Caco-2 (cell line): ENCODE measurements around the gene PHF21B. TPM values are rescaled to one million over a fixed set of nuclear protein-coding genes. Genes with fewer than 3 reads are reported as not detected.

ENCODE experiments used
- BruUV-seq: library from RNA; stranded (reverse); fragments of 400-500 nt; replicated peaks from 2 replicates; lab custom pipeline; 2021; lab: Mats Ljungman, UMichigan
- CTCF ChIA-PET: fragments of 300-600 bp; sonication (Branson Sonifier 250); formaldehyde crosslinking; loops from one replicate; lab custom pipeline; 2022; ENCODE audit warnings: antibody characterized with exemption; lab: Charles Lee
- POLR2A ChIA-PET: fragments of 300-600 bp; sonication (Branson Sonifier 250); formaldehyde crosslinking; loops from one replicate; lab custom pipeline; 2022; ENCODE audit warnings: antibody characterized with exemption; lab: Charles Lee
- DNase-seq, 2 experiments: peaks; one replicate each; pipeline versions ENCODE4 v3.0.0 to v3.0.0-alpha.2; 2020 to 2022
- H3K27me3 ChIP-seq: replicated peaks from 2 replicates; pipeline ENCODE4 v1.6.0; 2011; ENCODE audit warnings: low read length; ENCODE audit not compliant: control insufficient read depth, insufficient read depth
- H3K36me3 ChIP-seq: 2 replicates; pipeline ENCODE4 v1.5.1; 2011; ENCODE audit warnings: low read length; ENCODE audit not compliant: control insufficient read depth, insufficient read depth
- H3K4me1 ChIP-seq: fragments of 250-450 bp; sonication (Bioruptor Pico); 2 replicates; pipeline ENCODE4 v1.5.1; 2020; ENCODE audit warnings: mild to moderate bottlenecking
- H3K4me3 ChIP-seq: 2 replicates; pipeline ENCODE4 v1.5.1; 2011; ENCODE audit warnings: low read depth, mild to moderate bottlenecking, control low read depth, low read length
- H3K9me3 ChIP-seq: fragments of 250-450 bp; sonication (Bioruptor Pico); 2 replicates; pipeline ENCODE4 v1.5.1; 2020; ENCODE audit warnings: mild to moderate bottlenecking, moderate library complexity
- H3K27ac Mint-ChIP-seq: one replicate; pipeline ENCODE4 v1.8.0; 2022; ENCODE audit warnings: mixed read lengths; ENCODE audit not compliant: unreplicated experiment
- H3K27me3 Mint-ChIP-seq: one replicate; pipeline ENCODE4 v1.8.0; 2022; ENCODE audit warnings: mixed read lengths; ENCODE audit not compliant: insufficient read depth, unreplicated experiment
- H3K36me3 Mint-ChIP-seq: one replicate; pipeline ENCODE4 v1.8.0; 2022; ENCODE audit warnings: mild to moderate bottlenecking, mixed read lengths; ENCODE audit not compliant: insufficient read depth, unreplicated experiment
- H3K4me1 Mint-ChIP-seq: one replicate; pipeline ENCODE4 v1.8.0; 2022; ENCODE audit warnings: low read depth, mixed read lengths; ENCODE audit not compliant: unreplicated experiment
- H3K4me3 Mint-ChIP-seq: one replicate; pipeline ENCODE4 v1.8.0; 2022; ENCODE audit warnings: mild to moderate bottlenecking, moderate library complexity, mixed read lengths; ENCODE audit not compliant: unreplicated experiment
- H3K9me3 Mint-ChIP-seq: one replicate; pipeline ENCODE4 v1.8.0; 2022; ENCODE audit warnings: mixed read lengths; ENCODE audit not compliant: unreplicated experiment
- CTCF ChIP-seq, 2 experiments: fragments of 200-600 bp in 1 of 2; IDR thresholded peaks; 1 replicate in 1 of 2; 2 replicates in 1 of 2; pipeline versions ENCODE4 v1.5.1 to v1.8.0; 2011 to 2022; ENCODE audit warnings: antibody characterized with exemption in 1 of 2, control low read depth in 1 of 2, inconsistent platforms in 1 of 2, low read depth in 1 of 2, low read length in 1 of 2, mild to moderate bottlenecking in 1 of 2, moderate library complexity in 1 of 2; ENCODE audit not compliant: insufficient read depth in 1 of 2, severe bottlenecking in 1 of 2, unreplicated experiment in 1 of 2
- intact Hi-C: fragments of 100-400 bp; cut with micrococcal nuclease; formaldehyde crosslinking; loops from one replicate; pipeline ENCODE4 v1.10.0; 2022; ENCODE audit not compliant: unreplicated experiment
- total RNA-seq: library from RNA; stranded (reverse); gene quantifications from 2 replicates; pipeline ENCODE4 v1.2.3, GENCODE V29; 2022

The PHF21B gene
- total RNA-seq, 1 experiment from 2014 or later, result 0.98 TPM

DNA sequence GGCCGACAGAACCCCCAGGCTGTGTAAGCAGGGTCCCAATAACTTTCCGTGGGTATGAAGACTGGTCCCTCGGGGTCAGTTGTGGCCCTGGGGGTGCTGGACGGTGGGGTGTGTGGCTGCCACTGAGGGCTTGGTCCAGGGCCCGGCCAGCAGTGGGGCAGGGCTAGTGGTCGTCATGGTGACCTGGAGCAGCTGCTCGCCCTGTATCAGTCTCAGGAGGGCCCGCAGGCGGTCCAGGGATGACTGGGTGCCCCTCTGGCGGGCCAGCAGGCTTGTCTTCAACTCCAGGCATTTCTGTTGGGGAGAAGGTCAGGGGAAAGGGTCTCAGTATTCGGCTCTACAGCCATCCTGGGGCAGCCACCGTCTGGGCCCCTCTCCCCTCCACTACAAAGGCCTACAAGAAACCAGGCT is 126.8 kb downstream of the PHF21B start:
- BruUV-seq, result no TSS peak
- Histone ChIP-seq H3K9me3 (no peaks in the 10 kb centered on the region), H3K4me1 (no peaks in the 10 kb centered on the region), H3K4me3 (no peak overlapping the region), H3K36me3 (no peaks in the 10 kb centered on the region), H3K27me3 (no peaks in the 10 kb centered on the region)
- Mint-ChIP-seq H3K9me3 (no peaks in the 10 kb centered on the region), H3K27me3 (no peaks in the 10 kb centered on the region), H3K4me1 (no peaks in the 10 kb centered on the region), H3K27ac (no peak overlapping the region), H3K4me3 (no peak overlapping the region), H3K36me3 (no peaks in the 10 kb centered on the region)
- no peak for TF ChIP-seq CTCF (IDR thresholded peaks at IDR 0.05; ENCODE audit: insufficient read depth in 1 of 2, low read depth in 1 of 2, low read length in 1 of 2, severe bottlenecking in 1 of 2, unreplicated experiment in 1 of 2)
- intact Hi-C loops, result no loop called here
- ChIA-PET CTCF (no interaction called here), POLR2A (no interaction called here)
- peak in 1 of 2 experiments; percentile 22 for DNase-seq

- CTCF ChIA-PET, result no interaction called here
- no peaks in the 10 kb centered on the region for H3K36me3 Mint-ChIP-seq
- BruUV-seq, result no TSS peak
- no peaks in the 10 kb centered on the region for H3K4me1 ChIP-seq
- no peaks in the 10 kb centered on the region for H3K27me3 ChIP-seq
- intact Hi-C loops, result no loop called here
- no peak overlapping the region for H3K4me3 Mint-ChIP-seq
- H3K9me3 Mint-ChIP-seq, result no peaks in the 10 kb centered on the region
- H3K4me3 ChIP-seq, result no peak overlapping the region
- no peaks in the 10 kb centered on the region for H3K36me3 ChIP-seq
- no peak for TF ChIP-seq CTCF (IDR thresholded peaks at IDR 0.05; ENCODE audit: insufficient read depth in 1 of 2, low read depth in 1 of 2, low read length in 1 of 2, severe bottlenecking in 1 of 2, unreplicated experiment in 1 of 2)
- peak in 1 of 2 experiments; percentile 23 for DNase-seq
- no peaks in the 10 kb centered on the region for H3K27me3 Mint-ChIP-seq
- H3K9me3 ChIP-seq, result no peaks in the 10 kb centered on the region
- H3K4me1 Mint-ChIP-seq, result no peaks in the 10 kb centered on the region
- no peak overlapping the region for H3K27ac Mint-ChIP-seq
- POLR2A ChIA-PET, result no interaction called here
Observed at GRCh38 chr22:44882226-44882905, 127.4 kb downstream of the PHF21B start.

GRCh38 chr22:44881624-44882023 is 128.2 kb downstream of the PHF21B start:
- H3K9me3 Mint-ChIP-seq, result no peaks in the 10 kb centered on the region
- no peak overlapping the region for H3K4me3 ChIP-seq
- H3K9me3 ChIP-seq, result no peaks in the 10 kb centered on the region
- H3K36me3 Mint-ChIP-seq, result no peaks in the 10 kb centered on the region
- H3K36me3 ChIP-seq, result no peaks in the 10 kb centered on the region
- no TSS peak for BruUV-seq
- no peaks in the 10 kb centered on the region for H3K27me3 ChIP-seq
- H3K4me1 Mint-ChIP-seq, result no peaks in the 10 kb centered on the region
- intact Hi-C loops, result no loop called here
- no peaks in the 10 kb centered on the region for H3K4me1 ChIP-seq
- H3K27me3 Mint-ChIP-seq, result no peaks in the 10 kb centered on the region
- H3K27ac Mint-ChIP-seq, result no peak overlapping the region
- POLR2A ChIA-PET, result no interaction called here
- H3K4me3 Mint-ChIP-seq, result no peak overlapping the region
- no peak for TF ChIP-seq CTCF (IDR thresholded peaks at IDR 0.05; ENCODE audit: insufficient read depth in 1 of 2, low read depth in 1 of 2, low read length in 1 of 2, severe bottlenecking in 1 of 2, unreplicated experiment in 1 of 2)
- DNase-seq, result peak in 1 of 2 experiments; percentile 14
- CTCF ChIA-PET, result no interaction called here
